HG02852 (cell line): ENCODE results near the gene ZNF837.

Experiments
- ATAC-seq: cut with Tn5 transposase; IDR thresholded peaks from one replicate; pipeline ENCODE4 v1.9.1; 2021; ENCODE audit warnings: mild to moderate bottlenecking, moderate library complexity; ENCODE audit not compliant: unreplicated experiment

The ZNF837 gene

GRCh38 chr19:58372311-58373133 is 8.3 kb downstream of the ZNF837 start:
- ATAC-seq, result no peak

GRCh38 chr19:58368561-58369360 is 12.1 kb downstream of the ZNF837 start:
- ATAC-seq, result no peak

GRCh38 chr19:58367698-58368454 is 13.0 kb downstream of the ZNF837 start:
- no peak for ATAC-seq

- ATAC-seq, result no peak
These were observed 14.0 kb downstream of the ZNF837 start for GRCh38 chr19:58366585-58367430.

- ATAC-seq, result no peak
These were observed 16.7 kb downstream of the ZNF837 start for GRCh38 chr19:58364146-58364545.

- ATAC-seq, result peak; percentile 83
These were observed 18.4 kb downstream of the ZNF837 start, which contains the start of gene ZNF497 for GRCh38 chr19:58362272-58362994. Gene ZNF497 (minus strand): TSS chr19:58362751. CDS start chr19:58357635, 5,116 bp downstream.

GRCh38 chr19:58361900-58362271 is 18.9 kb downstream of the ZNF837 start:
- ATAC-seq, result peak; percentile 14

- no peak for ATAC-seq
These were observed 23.2 kb downstream of the ZNF837 start for GRCh38 chr19:58357481-58358145.

GRCh38 chr19:58356766-58357480 is 23.9 kb downstream of the ZNF837 start:
- no peak for ATAC-seq

- no peak for ATAC-seq
These were observed 24.7 kb downstream of the ZNF837 start for GRCh38 chr19:58355908-58356765.

- no peak for ATAC-seq
These were observed 25.5 kb downstream of the ZNF837 start for GRCh38 chr19:58355215-58355796.

- ATAC-seq, result no peak
These were observed 26.3 kb downstream of the ZNF837 start for GRCh38 chr19:58354478-58355030.

- no peak for ATAC-seq
These were observed 26.9 kb downstream of the ZNF837 start for GRCh38 chr19:58353717-58354477.

- ATAC-seq, result no peak
These were observed 27.8 kb downstream of the ZNF837 start, which contains the start of gene A1BG for GRCh38 chr19:58352760-58353671. Gene A1BG (minus strand): TSS chr19:58353492. CDS start chr19:58353437, 55 bp downstream.
